ENCODE data around the gene OXNAD1. TPM values are rescaled to one million over a fixed set of nuclear protein-coding genes. Genes with fewer than 3 reads are reported as not detected.
A peak's percentile ranks its signal among the peaks of the same experiment; 100 is the strongest.

OXNAD1 gene
- total and polyA plus RNA-seq, 2 of the 13 experiments (the other 11 are each of a cell fraction or from before 2014, with no cell fraction given), result 9.9 to 18.8 TPM

DNA sequence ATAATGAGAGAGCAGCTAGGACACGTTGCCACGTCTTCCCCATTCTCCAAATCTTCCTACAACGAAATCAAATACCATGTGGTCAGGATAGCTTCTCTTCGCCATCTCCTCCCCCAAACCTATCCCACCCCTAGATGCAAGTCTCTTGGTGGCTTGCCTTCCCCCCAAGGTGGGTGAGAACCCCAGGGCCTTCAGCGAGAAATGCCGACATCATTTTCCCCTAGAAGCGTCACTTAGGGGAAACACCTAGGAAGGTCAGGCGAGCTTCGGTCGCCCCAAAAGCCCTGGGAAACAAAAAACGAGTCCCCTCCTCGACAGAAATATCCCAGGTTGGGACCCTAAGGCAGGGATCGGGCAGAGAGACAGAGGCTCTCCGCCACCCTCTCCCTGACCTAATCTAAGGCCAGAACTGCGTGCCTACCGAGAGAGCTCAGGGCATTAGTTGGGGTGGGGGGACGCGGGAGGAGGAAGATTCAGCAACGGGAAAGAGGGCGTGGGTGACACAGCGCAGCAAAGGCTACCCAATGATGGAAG, 771 bp upstream of the OXNAD1 start (continued):
- TF ChIP-seq ZNF280D (CRISPR knock-in tag; IDR thresholded peaks at IDR 0.05) (no peak), HNF4A (CRISPR knock-in tag; IDR thresholded peaks at IDR 0.05) (no peak), ZNF33B (CRISPR knock-in tag; IDR thresholded peaks at IDR 0.05) (0 out of 2 replicates have a peak, but pooled peaks have one; percentile 5), KDM1A (CRISPR knock-in tag; IDR thresholded peaks at IDR 0.05) (no peak), BRD4 (CRISPR knock-in tag; IDR thresholded peaks at IDR 0.05) (no peak), THAP9 (CRISPR knock-in tag; IDR thresholded peaks at IDR 0.05; ENCODE audit: borderline replicate concordance) (no peak), ZC3H13 (CRISPR knock-in tag; IDR thresholded peaks at IDR 0.05) (no peak), ZNF879 (CRISPR knock-in tag; IDR thresholded peaks at IDR 0.05) (no peak), ZNF724P (CRISPR knock-in tag; IDR thresholded peaks at IDR 0.05; ENCODE audit: borderline replicate concordance) (no peak), ZMYM2 (CRISPR knock-in tag; IDR thresholded peaks at IDR 0.05) (no peak), CSRNP2 (CRISPR knock-in tag; conservative IDR thresholded peaks at IDR 0.05; ENCODE audit: low read depth) (no peak), ZNF577 (CRISPR knock-in tag; IDR thresholded peaks at IDR 0.05; ENCODE audit: borderline replicate concordance, low read depth) (no peak), ZNF567 (CRISPR knock-in tag; IDR thresholded peaks at IDR 0.05; ENCODE audit: borderline replicate concordance) (no peak), KDM4B (CRISPR knock-in tag; IDR thresholded peaks at IDR 0.05) (no peak), ZHX1 (CRISPR knock-in tag; IDR thresholded peaks at IDR 0.05; ENCODE audit: low read depth) (no peak)
- TF ChIP-seq, protein P1, sequence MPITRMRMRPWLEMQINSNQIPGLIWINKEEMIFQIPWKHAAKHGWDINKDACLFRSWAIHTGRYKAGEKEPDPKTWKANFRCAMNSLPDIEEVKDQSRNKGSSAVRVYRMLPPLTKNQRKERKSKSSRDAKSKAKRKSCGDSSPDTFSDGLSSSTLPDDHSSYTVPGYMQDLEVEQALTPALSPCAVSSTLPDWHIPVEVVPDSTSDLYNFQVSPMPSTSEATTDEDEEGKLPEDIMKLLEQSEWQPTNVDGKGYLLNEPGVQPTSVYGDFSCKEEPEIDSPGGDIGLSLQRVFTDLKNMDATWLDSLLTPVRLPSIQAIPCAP (CRISPR knock-in tag; IDR thresholded peaks at IDR 0.05; ENCODE audit: low read depth), result no peak
- TF ChIP-seq, protein P2, sequence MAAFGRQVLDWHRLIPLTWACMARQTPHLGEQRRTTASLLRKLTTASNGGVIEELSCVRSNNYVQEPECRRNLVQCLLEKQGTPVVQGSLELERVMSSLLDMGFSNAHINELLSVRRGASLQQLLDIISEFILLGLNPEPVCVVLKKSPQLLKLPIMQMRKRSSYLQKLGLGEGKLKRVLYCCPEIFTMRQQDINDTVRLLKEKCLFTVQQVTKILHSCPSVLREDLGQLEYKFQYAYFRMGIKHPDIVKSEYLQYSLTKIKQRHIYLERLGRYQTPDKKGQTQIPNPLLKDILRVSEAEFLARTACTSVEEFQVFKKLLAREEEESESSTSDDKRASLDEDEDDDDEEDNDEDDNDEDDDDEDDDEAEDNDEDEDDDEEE (CRISPR knock-in tag; IDR thresholded peaks at IDR 0.05), result peak; percentile 22; the same call in 1 of the 2 replicates

Data from HepG2 (cell line).